Smooth muscle cell (in vitro differentiated cells): Measurements from ENCODE around the gene UGT2A1. TPM values are rescaled to one million over a fixed set of nuclear protein-coding genes. Genes with fewer than 3 reads are reported as not detected.

Source experiments
- DNase-seq: peaks from one replicate; lab custom pipeline; 2025; ENCODE audit not compliant: unreplicated experiment; lab: John Stamatoyannopoulos, UW
- H2AFZ ChIP-seq: fragments of 200-600 bp; sonication (generic); 2 replicates; pipeline ENCODE4 v1.6.0; 2016; ENCODE audit warnings: antibody characterized with exemption, low read depth, mild to moderate bottlenecking
- H3F3A ChIP-seq: fragments of 200-600 bp; sonication (generic); 2 replicates; pipeline ENCODE4 v1.6.0; 2017; ENCODE audit warnings: antibody characterized with exemption, low read depth
- H3K27ac ChIP-seq: fragments of 200-600 bp; sonication (generic); 2 replicates; pipeline ENCODE4 v1.5.1; 2016; ENCODE audit warnings: low read depth, mild to moderate bottlenecking
- H3K27me3 ChIP-seq: fragments of 200-600 bp; sonication (generic); 2 replicates; pipeline ENCODE4 v1.6.1; 2016; ENCODE audit warnings: low read depth, mild to moderate bottlenecking
- H3K36me3 ChIP-seq: fragments of 200-600 bp; sonication (generic); 2 replicates; pipeline ENCODE4 v1.5.1; 2016; ENCODE audit warnings: low read depth
- H3K4me1 ChIP-seq: fragments of 200-600 bp; sonication (generic); 2 replicates; pipeline ENCODE4 v1.5.1; 2016; ENCODE audit warnings: low read depth
- H3K4me2 ChIP-seq: fragments of 200-600 bp; sonication (generic); 2 replicates; pipeline ENCODE4 v1.6.0; 2016; ENCODE audit warnings: mild to moderate bottlenecking
- H3K4me3 ChIP-seq: fragments of 200-600 bp; sonication (generic); 2 replicates; pipeline ENCODE4 v1.5.1; 2016; ENCODE audit warnings: mild to moderate bottlenecking
- H3K79me2 ChIP-seq: fragments of 200-600 bp; sonication (generic); 2 replicates; pipeline ENCODE4 v1.6.0; 2016; ENCODE audit warnings: low read depth, mild to moderate bottlenecking
- H3K9ac ChIP-seq: fragments of 200-600 bp; sonication (generic); 2 replicates; pipeline ENCODE4 v1.6.0; 2016; ENCODE audit warnings: low read depth
- H3K9me3 ChIP-seq: fragments of 200-600 bp; sonication (generic); replicated peaks from 2 replicates; pipeline ENCODE4 v1.5.1; 2016; ENCODE audit warnings: low read depth
- H4K20me1 ChIP-seq: fragments of 200-600 bp; sonication (generic); 2 replicates; pipeline ENCODE4 v1.6.0; 2016; ENCODE audit warnings: low read depth
- CTCF ChIP-seq: fragments of 200-600 bp; sonication (generic); IDR thresholded peaks from 2 replicates; pipeline ENCODE4 v1.5.1; 2017; ENCODE audit warnings: borderline replicate concordance, mild to moderate bottlenecking, antibody characterized with exemption; ENCODE audit not compliant: insufficient read depth, poor library complexity, severe bottlenecking
- WGBS: methylation state at CpG from one replicate; pipeline ENCODE4 v1.1.7; 2016; ENCODE audit warnings: low lambda C conversion rate; 5-methylcytosine and 5-hydroxymethylcytosine counted together
- polyA plus RNA-seq: library from polyadenylated mRNA; unstranded; fragments of >200 nt; fragmentation: Nextera tagmentation; extraction: Ambion mirVana; gene quantifications from 2 replicates; pipeline ENCODE4 v1.2.1, GENCODE V29; 2016
- total RNA-seq: library from RNA; depleted of rRNA; stranded (reverse); fragments of >200 nt; gene quantifications from 2 replicates; pipeline ENCODE4 v1.2.3, GENCODE V29; 2014

Gene UGT2A1
- total and polyA plus RNA-seq, 2 experiments from 2014 or later: not detected

GRCh38 chr4:69649207-69649606 is 3.8 kb downstream of the UGT2A1 start:
- no peaks in the 10 kb centered on the region for H3K9me3 ChIP-seq

GRCh38 chr4:69642961-69643360 is 10.1 kb downstream of the UGT2A1 start:
- Histone ChIP-seq H3K79me2 (no peaks in the 10 kb centered on the region), H3K9ac (no peak overlapping the region), H3K4me2 (no peak overlapping the region), H3K27me3 (no peaks in the 10 kb centered on the region), H3K36me3 (no peaks in the 10 kb centered on the region), H3K27ac (no peak overlapping the region), H3K9me3 (no peaks in the 10 kb centered on the region), H3K4me1 (no peaks in the 10 kb centered on the region), H3F3A (no peaks in the 10 kb centered on the region), H3K4me3 (no peak overlapping the region), H2AFZ (no peak overlapping the region), H4K20me1 (no peaks in the 10 kb centered on the region)
- no peak for TF ChIP-seq CTCF
- 83% methylated on average over 2 of the region's 2 CpGs for WGBS
- DNase-seq: no peak

More at GRCh38 chr4:69649207-69649606, 3.8 kb downstream of the UGT2A1 start:
- H3K9ac ChIP-seq: no peak overlapping the region
- H3K4me3 ChIP-seq: no peak overlapping the region
- no peaks in the 10 kb centered on the region for H4K20me1 ChIP-seq
- H3K4me1 ChIP-seq: no peaks in the 10 kb centered on the region
- H3K27me3 ChIP-seq: no peaks in the 10 kb centered on the region
- no peaks in the 10 kb centered on the region for H3K36me3 ChIP-seq
- H3K79me2 ChIP-seq: no peaks in the 10 kb centered on the region
- DNase-seq: no peak
- 59% methylated on average over 1 of the region's 1 CpG for WGBS
- TF ChIP-seq CTCF: no peak
- H3F3A ChIP-seq: no peaks in the 10 kb centered on the region
- H3K27ac ChIP-seq: no peak overlapping the region
- no peak overlapping the region for H3K4me2 ChIP-seq
- H2AFZ ChIP-seq: peak overlapping the region; percentile 61

GRCh38 chr4:69640289-69640688 is 12.8 kb downstream of the UGT2A1 start:
- no peaks in the 10 kb centered on the region for H3K27me3 ChIP-seq
- no peaks in the 10 kb centered on the region for H3K79me2 ChIP-seq
- H3K9ac ChIP-seq: no peak overlapping the region
- H2AFZ ChIP-seq: no peak overlapping the region
- DNase-seq: no peak
- H3K4me2 ChIP-seq: no peak overlapping the region
- no peaks in the 10 kb centered on the region for H3F3A ChIP-seq
- no peak overlapping the region for H3K4me3 ChIP-seq
- H3K9me3 ChIP-seq: no peaks in the 10 kb centered on the region
- no peak for TF ChIP-seq CTCF
- H3K4me1 ChIP-seq: no peaks in the 10 kb centered on the region
- H4K20me1 ChIP-seq: no peaks in the 10 kb centered on the region
- WGBS: 100% methylated on average over 2 of the region's 2 CpGs
- H3K27ac ChIP-seq: no peak overlapping the region
- no peaks in the 10 kb centered on the region for H3K36me3 ChIP-seq

- no peaks in the 10 kb centered on the region for H4K20me1 ChIP-seq
- no peaks in the 10 kb centered on the region for H3K79me2 ChIP-seq
- no peaks in the 10 kb centered on the region for H3K36me3 ChIP-seq
- no peaks in the 10 kb centered on the region for H3K9me3 ChIP-seq
- no peak within 1 kb of the TSS for H3K9ac ChIP-seq
- H3K4me3 ChIP-seq: no peak within 1 kb of the TSS
- no peak for TF ChIP-seq CTCF
- 96% methylated on average over 3 of the region's 3 CpGs for WGBS
- H3K4me2 ChIP-seq: no peak within 1 kb of the TSS
- no peak within 1 kb of the TSS for H3K27ac ChIP-seq
- H3K4me1 ChIP-seq: no peaks in the 10 kb centered on the region
- no peak for DNase-seq
- H2AFZ ChIP-seq: no peak within 1 kb of the TSS
- H3K27me3 ChIP-seq: no peaks in the 10 kb centered on the region
- no peaks in the 10 kb centered on the region for H3F3A ChIP-seq
These were observed 13.5 kb downstream of the UGT2A1 start, which contains the start of gene UGT2A2 for GRCh38 chr4:69639542-69639941. Gene UGT2A2, minus strand, starts transcription at chr4:69639642. Its CDS starts 2 bp downstream, at chr4:69639640.
